HEK293 (cell line): ENCODE measurements around the gene LPAR2.
A peak's percentile ranks its signal among the peaks of the same experiment; 100 is the strongest.

ENCODE experiments used
- CTCF ChIA-PET: fragments of 350-600 bp; formaldehyde crosslinking; extraction: SDS; loops from one replicate; lab custom pipeline; 2021; ENCODE audit warnings: antibody characterized with exemption; lab: Yijun Ruan, JAX
- POLR2A ChIA-PET: fragments of 300-600 bp; formaldehyde crosslinking; extraction: SDS; loops from one replicate; lab custom pipeline; 2020; ENCODE audit warnings: antibody characterized with exemption, inconsistent platforms; lab: Yijun Ruan, JAX
- H3K27ac ChIP-seq: fragments of 200-500 bp; sonication (Bioruptor generic); 2 replicates; pipeline ENCODE4 v1.5.1; 2014; ENCODE audit warnings: low read depth, low read length, control low read depth, inconsistent platforms; ENCODE audit errors: extremely low read depth
- H3K36me3 ChIP-seq, 2 experiments: fragments of 200-500 bp in 1 of 2; sonication (Bioruptor generic) in 1 of 2; 1 replicate in 1 of 2; 2 replicates in 1 of 2; pipeline ENCODE4 v1.5.1; 2014 to 2017; ENCODE audit warnings: inconsistent platforms in 2 of 2, low read length in 2 of 2; ENCODE audit not compliant: control insufficient read depth in 2 of 2, insufficient read depth in 1 of 2
- H3K4me1 ChIP-seq: fragments of 200-500 bp; sonication (Bioruptor generic); 2 replicates; pipeline ENCODE4 v1.5.1; 2014; ENCODE audit warnings: mild to moderate bottlenecking, low read length, inconsistent platforms; ENCODE audit not compliant: control insufficient read depth, insufficient read depth
- H3K4me3 ChIP-seq: 2 replicates; pipeline ENCODE4 v1.5.1; 2011; ENCODE audit warnings: low read depth, mild to moderate bottlenecking, control low read depth, low read length, moderate library complexity
- H3K9me3 ChIP-seq: fragments of 200-500 bp; sonication (Bioruptor generic); 2 replicates; pipeline ENCODE4 v1.5.1; 2014; ENCODE audit warnings: low read depth, low read length, inconsistent platforms; ENCODE audit not compliant: control insufficient read depth, insufficient read depth
- EGR2 ChIP-seq: fragments of 450-650 bp; formaldehyde crosslinking; IDR thresholded peaks from 2 replicates; pipeline ENCODE4 v1.5.1; 2016; ENCODE audit warnings: low read depth, missing biosample characterization, missing genetic modification characterization
- KLF1 ChIP-seq: fragments of 450-650 bp; formaldehyde crosslinking; IDR thresholded peaks from 2 replicates; pipeline ENCODE4 v1.5.1; 2016; ENCODE audit warnings: missing biosample characterization, missing genetic modification characterization
- PRDM1 ChIP-seq: fragments of 450-650 bp; formaldehyde crosslinking; IDR thresholded peaks from 2 replicates; pipeline ENCODE4; 2016; ENCODE audit warnings: missing biosample characterization, missing genetic modification characterization
- ZBTB49 ChIP-seq: fragments of 450-650 bp; formaldehyde crosslinking; IDR thresholded peaks from 2 replicates; pipeline ENCODE4 v1.5.1; 2016; ENCODE audit warnings: missing biosample characterization, missing genetic modification characterization, low read depth
- ZEB2 ChIP-seq: fragments of 450-650 bp; formaldehyde crosslinking; IDR thresholded peaks from 2 replicates; pipeline ENCODE4 v1.5.1; 2016; ENCODE audit warnings: missing biosample characterization, missing genetic modification characterization
- ZNF140 ChIP-seq: fragments of 450-650 bp; formaldehyde crosslinking; IDR thresholded peaks from 2 replicates; pipeline ENCODE4 v1.5.1; 2016; ENCODE audit warnings: missing biosample characterization, missing genetic modification characterization
- ZNF155 ChIP-seq: fragments of 450-650 bp; formaldehyde crosslinking; IDR thresholded peaks from 2 replicates; pipeline ENCODE4 v1.5.1; 2016; ENCODE audit warnings: missing biosample characterization, missing genetic modification characterization
- ZNF184 ChIP-seq: fragments of 450-650 bp; IDR thresholded peaks from 2 replicates; pipeline ENCODE4 v1.5.1; 2018; ENCODE audit warnings: missing biosample characterization, mild to moderate bottlenecking, missing genetic modification characterization
- ZNF23 ChIP-seq: fragments of 450-650 bp; formaldehyde crosslinking; IDR thresholded peaks from 2 replicates; pipeline ENCODE4 v1.5.1; 2016; ENCODE audit warnings: missing biosample characterization, missing genetic modification characterization, borderline replicate concordance
- ZNF335 ChIP-seq: fragments of 450-650 bp; formaldehyde crosslinking; conservative IDR thresholded peaks from 2 replicates; pipeline ENCODE4 v1.5.1; 2016; ENCODE audit warnings: missing biosample characterization, missing genetic modification characterization
- ZNF341 ChIP-seq: fragments of 450-650 bp; formaldehyde crosslinking; IDR thresholded peaks from 2 replicates; pipeline ENCODE4; 2016; ENCODE audit warnings: low read depth, missing biosample characterization, missing genetic modification characterization
- ZNF362 ChIP-seq: fragments of 450-650 bp; formaldehyde crosslinking; IDR thresholded peaks from 2 replicates; pipeline ENCODE4 v1.5.1; 2016; ENCODE audit warnings: missing biosample characterization, missing genetic modification characterization
- ZNF596 ChIP-seq: fragments of 450-650 bp; IDR thresholded peaks from 2 replicates; pipeline ENCODE4 v1.5.0; 2018; ENCODE audit warnings: missing biosample characterization, mild to moderate bottlenecking, missing genetic modification characterization, moderate library complexity
- ZNF600 ChIP-seq: fragments of 450-650 bp; formaldehyde crosslinking; IDR thresholded peaks from 2 replicates; pipeline ENCODE4 v1.5.1; 2016; ENCODE audit warnings: missing biosample characterization, missing genetic modification characterization
- ZNF639 ChIP-seq: fragments of 450-650 bp; formaldehyde crosslinking; IDR thresholded peaks from 2 replicates; pipeline ENCODE4 v1.5.1; 2016; ENCODE audit warnings: missing biosample characterization, missing genetic modification characterization
- ZNF670 ChIP-seq: fragments of 450-650 bp; formaldehyde crosslinking; IDR thresholded peaks from 2 replicates; pipeline ENCODE4 v1.5.1; 2016; ENCODE audit warnings: missing biosample characterization, missing genetic modification characterization, low read depth
- ZNF701 ChIP-seq: fragments of 450-650 bp; formaldehyde crosslinking; IDR thresholded peaks from 2 replicates; pipeline ENCODE4 v1.5.1; 2016; ENCODE audit warnings: missing biosample characterization, missing genetic modification characterization
- ZNF777 ChIP-seq: fragments of 450-650 bp; formaldehyde crosslinking; IDR thresholded peaks from 2 replicates; pipeline ENCODE4 v1.5.1; 2017; ENCODE audit warnings: missing biosample characterization, missing genetic modification characterization, borderline replicate concordance
- ZNF792 ChIP-seq: fragments of 450-650 bp; formaldehyde crosslinking; IDR thresholded peaks from 2 replicates; pipeline ENCODE4 v1.5.1; 2016; ENCODE audit warnings: missing biosample characterization, missing genetic modification characterization

LPAR2 gene

GRCh38 chr19:19618219-19619051, 9.6 kb downstream of the LPAR2 start, which contains the start of gene PBX4 (continued):
- TF ChIP-seq ZBTB49 (tag by site-specific recombination) (no peak), ZNF600 (tag by site-specific recombination) (0 out of 2 replicates have a peak, but pooled peaks have one; percentile 6), ZNF596 (tag by site-specific recombination) (peak; percentile 33; the same call in 1 of the 2 replicates), ZNF639 (tag by site-specific recombination) (no peak), ZEB2 (tag by site-specific recombination) (no peak)

GRCh38 chr19:19615086-19615485, 12.9 kb downstream of the LPAR2 start:
- Histone ChIP-seq H3K9me3 (no peaks in the 10 kb centered on the region), H3K4me3 (no peak overlapping the region), H3K4me1 (no peaks in the 10 kb centered on the region), H3K36me3 (no peaks in the 10 kb centered on the region), H3K27ac (no peak overlapping the region)
- CTCF ChIA-PET, result interaction anchor here (0.7 kb wide), 1 partner anchor 85 kb away, joined by 5 read pairs; no protein-coding TSS in a partner anchor
- POLR2A ChIA-PET, result no interaction called here
- peak; percentile 48 for TF ChIP-seq ZNF335 (tag by site-specific recombination)
- no peak for TF ChIP-seq KLF1
- TF ChIP-seq PRDM1 (tag by site-specific recombination), result 0 out of 2 replicates have a peak, but pooled peaks have one; percentile 7

- no peaks in the 10 kb centered on the region for H3K9me3 ChIP-seq
- ChIA-PET CTCF (interaction anchor here (0.7 to 1.4 kb wide), 3 partner anchors 61 to 141 kb away, joined by 3 to 4 read pairs (median 3); no protein-coding TSS in a partner anchor), POLR2A (interaction anchor here (0.5 kb wide), 1 partner anchor 15 kb away, joined by 4 read pairs; no protein-coding TSS in a partner anchor)
- H3K36me3 ChIP-seq, result no peaks in the 10 kb centered on the region
- no peak overlapping the region for H3K27ac ChIP-seq
- TF ChIP-seq ZNF155 (tag by site-specific recombination), result no peak
- no peak for TF ChIP-seq ZNF362
- no peak for TF ChIP-seq ZNF670 (tag by site-specific recombination)
- no peak for TF ChIP-seq ZNF600 (tag by site-specific recombination)
- no peak for TF ChIP-seq ZNF23 (tag by site-specific recombination)
- TF ChIP-seq ZNF792 (tag by site-specific recombination), result no peak
- no peak for TF ChIP-seq ZNF341 (tag by site-specific recombination)
- TF ChIP-seq ZNF184 (tag by site-specific recombination), result no peak
- no peak for TF ChIP-seq ZNF701 (tag by site-specific recombination)
- no peak for TF ChIP-seq ZNF140 (tag by site-specific recombination)
- no peak for TF ChIP-seq EGR2 (tag by site-specific recombination)
- TF ChIP-seq ZNF777, result no peak
- H3K4me3 ChIP-seq, result no peak overlapping the region
- no peaks in the 10 kb centered on the region for H3K4me1 ChIP-seq
Observed at GRCh38 chr19:19613506-19613905, 14.5 kb downstream of the LPAR2 start.
